Measurements from ENCODE around the gene PREX1. TPM values are rescaled to one million over a fixed set of nuclear protein-coding genes. Genes with fewer than 3 reads are reported as not detected.

Gene PREX1
- total and polyA plus RNA-seq, 2 of the 4 experiments (the other 2 are of a cell fraction): 0.67 to 0.72 TPM

GRCh38 chr20:48789185-48789668 is 38.6 kb downstream of the PREX1 start:
- Histone ChIP-seq H3K14ac (replicated peaks; ENCODE audit: low read depth, low read length) (no peak overlapping the region), H3K4me1 (ENCODE audit: control insufficient read depth, insufficient read depth, low read length) (peaks cover 2% of the 10 kb centered on the region; the same call in 1 of the 2 replicates), H3K9me3 (ENCODE audit: control insufficient read depth, insufficient read depth, low read length) (no peaks in the 10 kb centered on the region), H4K5ac (ENCODE audit: low read depth, low read length) (no peak overlapping the region), H3K4ac (ENCODE audit: low read depth, low read length) (no peak overlapping the region), H3K4me3 (ENCODE audit: insufficient read depth, low read depth, low read length) (no peak overlapping the region), H2BK20ac (ENCODE audit: low read depth, low read length) (no peak overlapping the region), H3K27me3 (ENCODE audit: control insufficient read depth, insufficient read depth, low read length) (peaks cover 10% of the 10 kb centered on the region; the same call in 1 of the 2 replicates), H2BK120ac (ENCODE audit: low read depth, low read length) (no peak overlapping the region), H3K56ac (ENCODE audit: extremely low read depth, insufficient read depth, low read length) (no peak overlapping the region), H4K8ac (ENCODE audit: low read depth in 2 of 2, low read length in 2 of 2) (no peak overlapping the region), H2AK9ac (replicated peaks; ENCODE audit: low read depth, low read length, poor library complexity) (peak overlapping the region; percentile 42), H2AFZ (replicated peaks; ENCODE audit: low read length, poor library complexity) (no peak overlapping the region), H3K36me3 (ENCODE audit: control insufficient read depth, insufficient read depth, low read length) (no peaks in the 10 kb centered on the region), H2AK5ac (ENCODE audit: low read depth, low read length) (no peak overlapping the region), H3K79me1 (ENCODE audit: low read depth in 1 of 2, low read length in 2 of 2) (no peaks in the 10 kb centered on the region), H3K4me2 (ENCODE audit: low read depth, low read length) (no peak overlapping the region), H3K27ac (ENCODE audit: insufficient read depth, low read length) (no peak overlapping the region), H4K91ac (ENCODE audit: insufficient read depth, low read depth, low read length) (no peak overlapping the region), H3K18ac (ENCODE audit: low read depth, low read length) (no peak overlapping the region), H3K9me1 (ENCODE audit: insufficient read depth, low read length) (no peaks in the 10 kb centered on the region), H4K20me1 (ENCODE audit: insufficient read depth, low read length) (no peaks in the 10 kb centered on the region), H3K9ac (ENCODE audit: low read depth, low read length) (no peak overlapping the region), H3K23ac (ENCODE audit: low read depth, low read length) (no peak overlapping the region), H2BK15ac (ENCODE audit: low read depth, low read length) (no peak overlapping the region), H2BK5ac (ENCODE audit: low read depth, low read length, poor library complexity, severe bottlenecking) (no peak overlapping the region)
- in situ Hi-C loops (cut with MboI; ENCODE audit: low sequenced_read_pairs): loop anchor here (25.0 kb wide), 1 partner anchor 98 kb away; no protein-coding TSS in a partner anchor
- dilution Hi-C loops (cut with HindIII; ENCODE audit: low sequenced_read_pairs, unreplicated experiment): no loop called here
- DNase-seq: no peak
- ATAC-seq (ENCODE audit: low read depth): no peak
- ChIA-PET POLR2A (ENCODE audit: unreplicated experiment) (no interaction called here), CTCF (interaction anchor here (0.6 kb wide), 1 partner anchor 9 kb away, joined by 3 read pairs; no protein-coding TSS in a partner anchor)
- TF ChIP-seq RFX5 (IDR thresholded peaks at IDR 0.05; ENCODE audit: low read depth, low read length): no peak
- TF ChIP-seq BHLHE40 (IDR thresholded peaks at IDR 0.05; ENCODE audit: low read depth, low read length): no peak
- TF ChIP-seq NFE2L2 (IDR thresholded peaks at IDR 0.05; ENCODE audit: low read depth, low read length): no peak
- no peak for TF ChIP-seq POLR2A (IDR thresholded peaks at IDR 0.05; ENCODE audit: low read depth, low read length)
- TF ChIP-seq CEBPB (IDR thresholded peaks at IDR 0.05; ENCODE audit: low read depth, low read length): no peak
- TF ChIP-seq RCOR1 (IDR thresholded peaks at IDR 0.05; ENCODE audit: insufficient replicate concordance, low read length): no peak
- TF ChIP-seq MAFK (IDR thresholded peaks at IDR 0.05; ENCODE audit: low read depth, low read length): no peak
- no peak for TF ChIP-seq CTCF (conservative IDR thresholded peaks at IDR 0.05; ENCODE audit: low read depth, low read length)
- no peak for TF ChIP-seq FOS (IDR thresholded peaks at IDR 0.05; ENCODE audit: low read depth, low read length)
- BruUV-seq (replicated peaks): no TSS peak
- intact Hi-C loops (cut with micrococcal nuclease): no loop called here
- WGBS, 2 experiments (ENCODE audit: extremely low coverage in 2 of 2, insufficient read length in 1 of 2): no CpG with 5 or more reads among the region's 6 CpGs
